Measurements from ENCODE around the gene MOB4.
"Not testable (repeated sequence)": the region's sequence is repeated elsewhere in the genome, so short reads cannot be mapped to it uniquely, and the experiment has no call there.

MOB4 gene

DNA sequence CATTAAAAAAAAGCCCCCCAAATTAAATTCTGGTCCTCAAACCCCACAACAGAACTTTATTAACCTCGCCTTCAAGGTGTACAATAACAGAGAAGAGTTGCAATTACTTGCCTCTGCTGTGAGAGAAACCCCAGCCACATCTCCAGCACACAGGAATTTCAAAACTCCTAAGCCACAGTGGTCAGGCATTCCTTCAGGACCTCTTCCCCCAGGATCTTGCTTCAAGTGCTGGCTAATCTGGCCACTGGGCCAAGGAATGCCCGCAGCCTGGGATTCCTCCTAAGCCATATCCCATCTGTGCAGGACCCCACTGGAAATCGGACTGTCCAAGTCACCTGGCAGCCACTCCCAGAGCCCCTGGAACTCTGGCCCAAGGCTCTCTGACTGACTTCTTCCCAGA lies 64.3 kb downstream of the MOB4 start:
- in situ Hi-C loops (cut with MboI; ENCODE audit: low sequenced_read_pairs): not testable (repeated sequence)

DNA sequence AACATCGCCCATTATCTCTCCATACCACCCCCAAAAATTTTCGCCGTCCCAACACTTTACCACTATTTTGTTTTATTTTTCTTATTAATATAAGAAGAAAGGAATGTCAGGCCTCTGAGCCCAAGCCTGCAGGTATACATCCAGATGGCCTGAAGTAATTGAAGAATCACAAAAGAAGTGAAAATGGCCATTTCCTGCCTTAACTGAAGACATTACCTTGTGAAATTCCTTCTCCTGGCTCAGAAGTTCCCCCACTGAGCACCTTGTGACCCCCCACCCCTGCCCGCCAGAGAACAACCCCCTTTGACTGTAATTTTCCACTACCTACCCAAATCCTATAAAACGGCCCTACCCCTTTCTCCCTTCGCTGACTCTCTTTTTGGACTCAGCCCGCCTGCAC lies 71.4 kb downstream of the MOB4 start:
- in situ Hi-C loops (cut with MboI; ENCODE audit: low sequenced_read_pairs): not testable (repeated sequence)

DNA sequence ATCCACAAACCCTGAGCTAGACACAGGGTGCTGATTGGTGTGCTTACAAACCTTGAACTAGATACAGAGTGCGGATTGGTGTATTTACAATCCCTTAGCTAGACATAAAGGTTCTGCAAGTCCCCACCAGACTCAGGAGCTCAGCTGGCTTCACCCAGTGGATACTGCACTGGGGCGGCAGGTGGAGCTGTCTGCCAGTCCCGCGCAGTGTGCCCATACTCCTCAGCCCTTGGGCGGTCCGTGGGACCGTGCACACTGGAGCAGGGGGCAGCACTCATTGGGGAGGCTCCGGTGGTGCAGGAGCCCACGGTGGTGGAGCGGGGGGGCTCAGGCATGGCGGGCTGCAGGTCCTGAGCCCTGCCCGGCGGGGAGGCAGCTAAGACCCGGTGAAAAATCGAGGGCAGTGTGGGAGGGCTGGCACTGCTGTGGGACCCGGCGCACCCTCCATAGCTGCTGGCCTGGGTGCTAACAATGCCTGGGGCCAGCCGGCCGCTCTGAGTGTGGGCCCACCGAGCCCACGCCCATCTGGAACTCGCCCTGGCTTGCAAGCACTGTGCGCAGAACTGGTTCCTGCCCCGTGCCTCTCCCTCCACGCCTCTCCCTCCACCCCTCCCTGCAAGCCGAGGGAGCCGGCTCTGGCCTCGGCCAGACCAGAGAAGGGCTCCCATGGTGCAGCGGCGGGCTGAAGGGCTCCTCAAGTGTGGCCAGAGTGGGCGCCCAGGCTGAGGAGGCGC lies 75.6 kb downstream of the MOB4 start:
- in situ Hi-C loops (cut with MboI; ENCODE audit: low sequenced_read_pairs): no loop called here

DNA sequence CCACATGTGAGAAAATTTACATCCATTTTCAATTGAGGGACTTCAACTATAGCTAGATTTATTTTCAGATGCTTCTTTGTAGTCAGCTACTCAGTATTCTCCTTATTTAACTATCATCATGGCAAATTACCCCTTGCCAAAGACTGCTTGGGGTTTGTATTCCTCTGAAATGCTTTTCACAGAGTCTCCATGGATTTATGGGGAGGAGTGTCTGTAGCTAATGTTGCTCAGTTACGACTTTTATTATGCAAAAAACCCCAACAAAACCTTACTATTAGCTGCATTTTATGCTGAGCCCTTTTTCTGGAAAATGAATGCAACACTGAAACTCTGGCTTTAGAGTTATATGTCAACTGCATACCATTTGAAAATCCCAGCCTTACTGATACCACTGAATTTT lies 80.9 kb downstream of the MOB4 start:
- in situ Hi-C loops (cut with MboI; ENCODE audit: low sequenced_read_pairs): no loop called here

DNA sequence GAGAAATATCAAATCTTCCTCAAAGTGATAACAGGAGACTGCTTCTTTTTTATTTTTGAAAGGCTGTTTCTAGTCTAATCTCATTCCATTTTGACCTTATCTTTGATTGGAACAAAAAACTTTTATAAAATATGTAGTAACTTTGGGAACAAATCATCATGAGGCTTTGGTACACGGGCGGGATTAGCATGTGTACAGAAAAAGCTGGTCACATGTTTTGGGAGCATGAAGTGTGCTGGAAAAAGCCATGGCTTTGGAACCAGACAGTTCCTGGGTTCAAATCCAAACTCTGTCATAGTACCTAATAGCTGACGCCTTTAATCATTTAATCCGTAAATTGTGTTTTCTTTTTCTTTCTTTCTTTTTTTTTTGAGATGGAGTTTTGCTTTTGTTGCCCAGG lies 81.3 kb downstream of the MOB4 start:
- in situ Hi-C loops (cut with MboI; ENCODE audit: low sequenced_read_pairs): no loop called here

DNA sequence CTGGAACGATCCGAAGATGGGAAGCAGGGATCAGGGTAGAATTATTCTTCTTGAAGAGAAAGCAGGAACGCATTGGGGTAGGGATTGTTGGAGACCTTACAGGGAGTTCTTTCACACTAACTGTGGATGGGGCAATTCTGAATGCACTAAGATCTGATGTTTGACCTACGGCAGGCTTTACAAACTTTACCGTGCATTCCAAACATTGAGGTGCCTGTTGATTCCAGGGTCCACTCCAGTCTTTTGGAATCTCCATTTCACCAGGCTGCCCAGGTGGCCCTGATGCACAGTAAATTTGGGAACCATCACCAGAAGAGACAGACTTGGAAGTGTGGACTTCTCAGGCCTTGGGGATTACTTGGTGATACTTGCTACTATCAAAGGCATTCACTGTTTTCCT lies 82.6 kb downstream of the MOB4 start:
- in situ Hi-C loops (cut with MboI; ENCODE audit: low sequenced_read_pairs): no loop called here

DNA sequence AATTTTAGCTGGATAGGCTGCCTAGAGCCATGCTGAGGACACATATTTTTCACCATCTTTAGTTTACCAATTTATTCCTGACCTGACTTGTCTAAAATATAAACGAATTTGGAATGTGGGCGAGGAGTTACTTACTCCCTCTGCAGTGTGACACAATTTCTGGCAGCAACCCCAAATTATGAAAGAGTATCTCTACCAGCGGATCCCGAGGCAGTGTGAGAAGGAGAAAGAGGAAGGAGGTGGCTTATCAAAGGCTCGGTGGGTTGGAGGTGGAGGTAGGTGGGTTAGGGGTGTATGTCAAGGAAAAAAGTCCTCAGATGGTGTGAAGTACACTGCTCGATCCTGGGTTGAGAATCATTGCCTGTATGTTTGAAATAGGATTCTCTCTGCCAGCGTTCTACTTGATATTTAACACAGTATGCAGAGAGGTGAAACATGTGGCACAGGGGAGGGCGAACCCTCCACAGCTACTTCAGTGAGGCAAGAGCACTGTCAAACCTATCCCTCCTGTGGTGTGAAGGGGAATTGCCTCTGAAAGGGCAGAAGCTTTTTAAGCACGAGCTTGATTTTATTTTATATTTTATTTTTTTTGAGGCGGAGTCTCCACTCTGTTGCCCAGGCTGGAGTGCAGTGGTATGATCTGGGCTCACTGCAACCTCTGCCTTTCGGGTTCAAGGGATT lies 83.6 kb downstream of the MOB4 start:
- in situ Hi-C loops (cut with MboI; ENCODE audit: low sequenced_read_pairs): no loop called here

DNA sequence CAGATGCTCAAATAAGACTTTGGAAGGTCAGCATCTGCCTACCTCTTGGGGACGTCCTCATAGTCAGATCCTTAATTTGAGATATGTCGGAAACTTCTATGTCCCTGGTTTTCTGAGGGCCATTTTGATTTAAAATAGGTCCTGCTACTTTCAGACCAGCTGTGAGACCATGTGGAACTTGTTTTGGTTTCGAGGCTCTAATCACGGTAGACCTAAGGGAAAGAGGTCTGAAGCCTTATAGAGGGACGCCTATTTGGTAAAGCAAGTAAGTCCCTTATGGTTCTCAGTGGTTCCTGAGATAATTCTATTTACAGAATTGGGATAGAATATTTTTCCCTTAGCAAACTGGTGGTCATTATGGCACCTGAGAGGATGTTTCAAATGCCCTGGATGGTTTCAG lies 84.4 kb downstream of the MOB4 start:
- in situ Hi-C loops (cut with MboI; ENCODE audit: low sequenced_read_pairs): no loop called here

DNA sequence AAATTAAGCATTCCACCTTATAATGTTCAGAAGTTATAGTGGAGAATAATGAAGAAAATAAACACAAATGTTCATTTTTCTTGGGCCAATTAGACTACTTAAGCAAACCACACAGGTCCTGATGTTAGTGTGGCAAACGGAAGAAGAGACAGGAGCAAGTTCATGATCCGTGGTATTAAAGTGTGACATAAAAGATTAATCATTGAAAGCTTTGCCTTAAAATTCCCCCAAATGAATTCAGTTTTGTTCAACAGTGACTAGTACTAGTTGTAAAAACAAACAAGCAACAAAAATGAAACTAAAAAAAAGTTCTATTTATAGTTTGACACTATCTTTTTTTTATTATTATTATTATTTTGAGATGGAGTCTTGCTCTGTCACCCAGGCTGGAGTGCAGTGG lies 85.9 kb downstream of the MOB4 start:
- in situ Hi-C loops (cut with MboI; ENCODE audit: low sequenced_read_pairs): no loop called here

Measured in HL-60/S4 treated with retinoic acid at 250 ng/mL for 4 days and 3 days (cell line).